ENCODE measurements around the gene C1RL.
"Not testable (repeated sequence)": the region's sequence is repeated elsewhere in the genome, so short reads cannot be mapped to it uniquely, and the experiment has no call there.

C1RL gene

GRCh38 chr12:7116196-7116595 lies 7.2 kb upstream of the C1RL start:
- H3K4me3 Mint-ChIP-seq = no peak overlapping the region

GRCh38 chr12:7114851-7115250 lies 5.8 kb upstream of the C1RL start:
- Mint-ChIP-seq H3K4me3 (no peak overlapping the region), H3K9me3 (no peaks in the 10 kb centered on the region), H3K27me3 (no peaks in the 10 kb centered on the region), H3K27ac (no peak overlapping the region), H3K36me3 (peaks cover 18% of the 10 kb centered on the region), H3K4me1 (peaks cover 11% of the 10 kb centered on the region)
- ATAC-seq (ENCODE audit: low read depth) (no peak), DNase-seq (ENCODE audit: low spot score in 2 of 2) (no peak)

More at GRCh38 chr12:7116196-7116595, 7.2 kb upstream of the C1RL start:
- Mint-ChIP-seq H3K36me3 (peaks cover 18% of the 10 kb centered on the region), H3K4me1 (peaks cover 4% of the 10 kb centered on the region), H3K27me3 (no peaks in the 10 kb centered on the region), H3K27ac (no peak overlapping the region), H3K9me3 (no peaks in the 10 kb centered on the region)
- DNase-seq (ENCODE audit: low spot score in 2 of 2) (no peak), ATAC-seq (ENCODE audit: low read depth) (no peak)

GRCh38 chr12:7114008-7114407 lies 5.0 kb upstream of the C1RL start:
- DNase-seq (ENCODE audit: low spot score in 2 of 2) = no peak
- H3K4me1 Mint-ChIP-seq = peaks cover 18% of the 10 kb centered on the region
- H3K36me3 Mint-ChIP-seq = peaks cover 18% of the 10 kb centered on the region
- no peaks in the 10 kb centered on the region for H3K27me3 Mint-ChIP-seq
- no peak for ATAC-seq (ENCODE audit: low read depth)
- H3K9me3 Mint-ChIP-seq = no peaks in the 10 kb centered on the region
- no peak overlapping the region for H3K27ac Mint-ChIP-seq
- H3K4me3 Mint-ChIP-seq = no peak overlapping the region

GRCh38 chr12:7113389-7113871 lies 4.4 kb upstream of the C1RL start:
- ATAC-seq (ENCODE audit: low read depth) (peak; percentile 34), DNase-seq (ENCODE audit: low spot score in 2 of 2) (peak; percentile 45 to 58)
- Mint-ChIP-seq H3K27ac (no peak overlapping the region), H3K4me1 (peaks cover 21% of the 10 kb centered on the region), H3K4me3 (no peak overlapping the region), H3K9me3 (no peaks in the 10 kb centered on the region), H3K36me3 (peaks cover 14% of the 10 kb centered on the region), H3K27me3 (no peaks in the 10 kb centered on the region)

- H3K27me3 Mint-ChIP-seq = no peaks in the 10 kb centered on the region
- no peak overlapping the region for H3K4me3 Mint-ChIP-seq
- H3K9me3 Mint-ChIP-seq = no peaks in the 10 kb centered on the region
- no peak for ATAC-seq (ENCODE audit: low read depth)
- no peak overlapping the region for H3K27ac Mint-ChIP-seq
- H3K36me3 Mint-ChIP-seq = peaks cover 14% of the 10 kb centered on the region
- no peak for DNase-seq (ENCODE audit: low spot score in 2 of 2)
- peaks cover 29% of the 10 kb centered on the region for H3K4me1 Mint-ChIP-seq
Measured at GRCh38 chr12:7112041-7112440, 3.0 kb upstream of the C1RL start.

GRCh38 chr12:7110661-7111060 lies 1.6 kb upstream of the C1RL start:
- Mint-ChIP-seq H3K27ac (no peak overlapping the region), H3K4me1 (peaks cover 32% of the 10 kb centered on the region), H3K36me3 (peaks cover 16% of the 10 kb centered on the region), H3K27me3 (no peaks in the 10 kb centered on the region), H3K9me3 (peaks cover 7% of the 10 kb centered on the region), H3K4me3 (no peak overlapping the region)
- DNase-seq (ENCODE audit: low spot score in 2 of 2) (no peak), ATAC-seq (ENCODE audit: low read depth) (no peak)

GRCh38 chr12:7109572-7109920 lies 532 bp upstream of the C1RL start:
- H3K4me3 Mint-ChIP-seq = peak overlapping the region; percentile 92
- H3K36me3 Mint-ChIP-seq = peaks cover 14% of the 10 kb centered on the region
- H3K27me3 Mint-ChIP-seq = no peaks in the 10 kb centered on the region
- DNase-seq (ENCODE audit: low spot score in 2 of 2) (no peak), ATAC-seq (ENCODE audit: low read depth) (no peak)
- H3K27ac Mint-ChIP-seq = peak overlapping the region; percentile 89
- peaks cover 8% of the 10 kb centered on the region for H3K9me3 Mint-ChIP-seq
- peaks cover 32% of the 10 kb centered on the region for H3K4me1 Mint-ChIP-seq

GRCh38 chr12:7108003-7108795 lies 815 bp downstream of the C1RL start:
- Mint-ChIP-seq H3K4me3 (peak overlapping the region; percentile 92), H3K4me1 (peaks cover 35% of the 10 kb centered on the region), H3K27me3 (no peaks in the 10 kb centered on the region), H3K27ac (peak overlapping the region; percentile 89), H3K9me3 (peaks cover 8% of the 10 kb centered on the region), H3K36me3 (peaks cover 17% of the 10 kb centered on the region)
- ATAC-seq (ENCODE audit: low read depth) (peak; percentile 90), DNase-seq (ENCODE audit: low spot score in 2 of 2) (peak; percentile 53 to 60)

GRCh38 chr12:7107636-7108002 lies 1.4 kb downstream of the C1RL start:
- Mint-ChIP-seq H3K9me3 (peaks cover 8% of the 10 kb centered on the region), H3K27ac (peak overlapping the region; percentile 89), H3K4me3 (peak overlapping the region; percentile 92), H3K36me3 (peaks cover 20% of the 10 kb centered on the region), H3K4me1 (peaks cover 34% of the 10 kb centered on the region), H3K27me3 (no peaks in the 10 kb centered on the region)
- DNase-seq (ENCODE audit: low spot score in 2 of 2) (no peak), ATAC-seq (ENCODE audit: low read depth) (no peak)

- not testable (repeated sequence) for H3K4me3 Mint-ChIP-seq, H3K27ac Mint-ChIP-seq, H3K9me3 Mint-ChIP-seq
Measured at GRCh38 chr12:7107181-7107580, 1.8 kb downstream of the C1RL start.

GRCh38 chr12:7106082-7106481 lies 2.9 kb downstream of the C1RL start:
- DNase-seq (ENCODE audit: low spot score in 2 of 2) (no peak), ATAC-seq (ENCODE audit: low read depth) (no peak)
- no peaks in the 10 kb centered on the region for H3K27me3 Mint-ChIP-seq
- H3K4me1 Mint-ChIP-seq = peaks cover 36% of the 10 kb centered on the region
- peaks cover 8% of the 10 kb centered on the region for H3K9me3 Mint-ChIP-seq
- no peak overlapping the region for H3K4me3 Mint-ChIP-seq
- H3K27ac Mint-ChIP-seq = no peak overlapping the region
- H3K36me3 Mint-ChIP-seq = peaks cover 25% of the 10 kb centered on the region

More at GRCh38 chr12:7107181-7107580, 1.8 kb downstream of the C1RL start:
- H3K27me3 Mint-ChIP-seq; ATAC-seq (ENCODE audit: low read depth); DNase-seq (ENCODE audit: low spot score in 2 of 2): not testable (repeated sequence)
- peaks cover 34% of the 10 kb centered on the region for H3K4me1 Mint-ChIP-seq
- peaks cover 23% of the 10 kb centered on the region for H3K36me3 Mint-ChIP-seq

- Mint-ChIP-seq H3K9me3 (peaks cover 8% of the 10 kb centered on the region), H3K36me3 (peaks cover 30% of the 10 kb centered on the region), H3K4me1 (peaks cover 22% of the 10 kb centered on the region)
Measured at GRCh38 chr12:7103837-7104584, 5.0 kb downstream of the C1RL start.

GRCh38 chr12:7102582-7102981 lies 6.4 kb downstream of the C1RL start:
- Mint-ChIP-seq H3K27me3 (no peaks in the 10 kb centered on the region), H3K4me3 (no peak overlapping the region), H3K27ac (peak overlapping the region; percentile 5), H3K9me3 (peaks cover 8% of the 10 kb centered on the region), H3K4me1 (peaks cover 12% of the 10 kb centered on the region), H3K36me3 (peaks cover 30% of the 10 kb centered on the region)
- no peak for ATAC-seq (ENCODE audit: low read depth)
- DNase-seq (ENCODE audit: low spot score in 2 of 2) = no peak

More at GRCh38 chr12:7103837-7104584, 5.0 kb downstream of the C1RL start:
- DNase-seq (ENCODE audit: low spot score in 2 of 2) (no peak), ATAC-seq (ENCODE audit: low read depth) (no peak)
- H3K4me3 Mint-ChIP-seq = no peak overlapping the region
- peak overlapping the region; percentile 36 for H3K27ac Mint-ChIP-seq
- H3K27me3 Mint-ChIP-seq = no peaks in the 10 kb centered on the region

- DNase-seq (ENCODE audit: low spot score in 2 of 2) (no peak), ATAC-seq (ENCODE audit: low read depth) (no peak)
- Mint-ChIP-seq H3K27me3 (no peaks in the 10 kb centered on the region), H3K27ac (no peak overlapping the region), H3K36me3 (peaks cover 30% of the 10 kb centered on the region), H3K4me3 (no peak overlapping the region), H3K4me1 (peaks cover 11% of the 10 kb centered on the region), H3K9me3 (peaks cover 8% of the 10 kb centered on the region)
Measured at GRCh38 chr12:7101694-7102131, 7.3 kb downstream of the C1RL start.
